Urothelium cell line (cell line): Measurements from ENCODE around the gene PLEKHG4B.

ENCODE experiments used
- DNase-seq: peaks from one replicate; pipeline ENCODE4 v3.0.0; 2011; ENCODE audit warnings: low spot score, mixed read lengths
- FAIRE-seq: peaks from 2 replicates; lab custom pipeline; 2011; peaks lifted over from hg19 to GRCh38; lab: Jason Lieb, UNC

PLEKHG4B gene

GRCh38 chr5:75331-76320 is 16.3 kb upstream of the PLEKHG4B start:
- DNase-seq (no peak), FAIRE-seq (peak; percentile 83)

GRCh38 chr5:76358-77169 is 15.4 kb upstream of the PLEKHG4B start:
- FAIRE-seq: peak; percentile 50
- no peak for DNase-seq

DNA sequence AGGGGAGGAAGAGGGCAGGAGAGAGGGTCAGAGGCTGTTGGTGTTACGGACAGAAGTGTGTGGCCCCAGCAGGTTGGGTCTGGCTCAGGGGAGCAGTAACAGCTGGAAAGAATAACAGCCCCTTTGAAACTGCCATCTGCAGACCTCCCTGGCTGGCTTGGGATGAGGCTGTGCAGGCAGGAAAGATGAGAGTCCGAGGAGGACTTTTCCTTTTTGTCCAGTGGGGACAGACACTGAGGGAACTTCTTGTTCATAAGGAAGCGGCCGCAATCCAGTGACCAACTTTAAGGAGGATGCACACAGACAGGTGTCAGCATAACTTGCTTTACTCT is 14.8 kb upstream of the PLEKHG4B start:
- no peak for FAIRE-seq

DNA sequence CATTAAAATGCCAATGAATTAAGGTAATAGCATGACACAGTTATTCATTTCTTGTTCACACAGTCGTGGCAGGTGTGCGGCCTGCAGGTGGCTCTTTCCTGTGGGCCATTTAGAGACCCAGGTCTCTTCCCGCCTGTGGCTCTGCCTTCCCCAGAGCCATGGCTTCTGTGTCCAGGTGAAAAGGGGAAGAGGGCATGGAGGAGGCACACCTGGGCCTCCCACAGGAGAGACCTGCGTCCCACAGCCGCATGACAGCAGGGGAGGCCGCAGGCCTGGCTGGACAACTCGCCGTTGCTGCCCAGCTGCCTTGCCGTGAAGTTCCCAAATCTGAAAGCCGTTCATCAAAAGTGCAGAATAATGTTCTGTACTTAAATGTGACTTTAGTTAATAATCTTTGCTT is 14.4 kb upstream of the PLEKHG4B start:
- no peak for DNase-seq
- FAIRE-seq: no peak

More for the DNA sequence above, 14.8 kb upstream of the PLEKHG4B start:
- no peak for DNase-seq

GRCh38 chr5:77957-78804 is 13.8 kb upstream of the PLEKHG4B start:
- DNase-seq: peak; percentile 66
- FAIRE-seq: peak; percentile 65

DNA sequence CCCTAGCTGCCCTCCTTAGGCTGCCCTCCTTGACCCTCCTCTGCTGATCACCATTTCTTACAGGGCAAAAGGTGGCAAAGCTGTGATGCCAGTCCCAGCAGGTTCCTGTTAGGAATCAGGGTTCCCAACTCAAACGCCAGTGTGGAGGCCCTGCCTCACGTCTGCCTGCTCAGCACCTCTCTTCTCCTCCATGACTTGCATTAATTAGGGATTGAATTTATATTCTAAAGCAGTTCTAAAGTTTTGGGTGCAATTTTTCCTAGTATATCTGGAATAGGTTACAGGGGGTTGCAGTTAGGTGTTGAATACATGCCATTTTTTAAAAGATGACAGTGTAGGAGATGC is 13.2 kb upstream of the PLEKHG4B start:
- FAIRE-seq (no peak), DNase-seq (no peak)

DNA sequence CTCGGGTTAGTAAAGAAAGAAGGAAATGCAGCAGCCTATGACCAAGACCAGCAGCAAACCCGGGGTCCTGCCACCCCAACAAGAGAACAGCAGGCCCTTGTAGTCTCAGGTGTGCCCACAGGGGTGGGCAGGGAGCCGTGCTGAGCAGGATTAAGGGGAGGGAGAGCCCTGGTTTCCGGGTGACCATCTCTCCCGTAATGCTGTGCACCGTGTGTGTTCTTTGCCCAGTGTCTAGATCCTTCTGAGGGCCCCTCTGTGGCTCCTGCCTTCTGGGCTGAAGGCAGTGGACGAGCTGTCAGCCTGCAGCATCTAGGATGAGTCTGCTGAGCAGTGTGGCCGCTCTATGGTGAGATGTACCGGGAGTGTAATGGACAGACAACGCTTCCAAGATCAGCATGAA is 12.7 kb upstream of the PLEKHG4B start:
- no peak for DNase-seq
- no peak for FAIRE-seq

GRCh38 chr5:79821-80220 is 12.1 kb upstream of the PLEKHG4B start:
- DNase-seq (no peak), FAIRE-seq (no peak)

DNA sequence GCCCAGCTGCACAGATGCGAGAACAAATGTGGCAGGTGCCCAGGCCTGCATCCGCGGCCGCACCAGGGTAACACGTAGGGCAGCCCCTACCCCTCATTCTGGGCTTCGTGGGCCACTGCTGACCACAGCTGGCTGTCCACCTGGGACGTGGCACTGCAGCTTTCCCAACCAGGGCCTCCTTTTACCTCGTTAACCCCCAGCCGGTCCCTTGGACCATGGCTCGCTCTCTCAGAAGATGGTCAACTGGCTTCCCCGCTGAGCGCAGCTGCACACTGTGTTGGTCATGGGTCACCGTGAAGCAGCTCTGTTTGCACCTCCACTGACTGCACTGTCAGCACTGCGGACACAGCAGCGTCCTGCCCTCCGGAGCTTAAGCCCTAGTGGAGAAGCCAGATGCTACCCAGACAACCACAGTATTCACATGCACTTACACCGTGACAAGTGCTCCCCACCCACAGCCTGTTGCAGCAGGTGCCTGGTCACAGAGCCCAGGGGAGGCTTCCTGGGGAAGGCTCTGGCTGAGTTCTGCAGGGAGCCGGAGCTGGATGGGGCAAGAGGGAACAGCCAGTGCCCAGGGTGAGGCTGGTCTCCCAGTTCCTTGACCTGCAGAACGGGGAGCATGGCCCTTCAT is 10.5 kb upstream of the PLEKHG4B start:
- DNase-seq: peak; percentile 20
- no peak for FAIRE-seq

- FAIRE-seq (peak; percentile 53), DNase-seq (peak; percentile 89)
These were observed 9.9 kb upstream of the PLEKHG4B start for GRCh38 chr5:82097-82496.

GRCh38 chr5:82570-82969 is 9.4 kb upstream of the PLEKHG4B start:
- FAIRE-seq: peak; percentile 30

DNA sequence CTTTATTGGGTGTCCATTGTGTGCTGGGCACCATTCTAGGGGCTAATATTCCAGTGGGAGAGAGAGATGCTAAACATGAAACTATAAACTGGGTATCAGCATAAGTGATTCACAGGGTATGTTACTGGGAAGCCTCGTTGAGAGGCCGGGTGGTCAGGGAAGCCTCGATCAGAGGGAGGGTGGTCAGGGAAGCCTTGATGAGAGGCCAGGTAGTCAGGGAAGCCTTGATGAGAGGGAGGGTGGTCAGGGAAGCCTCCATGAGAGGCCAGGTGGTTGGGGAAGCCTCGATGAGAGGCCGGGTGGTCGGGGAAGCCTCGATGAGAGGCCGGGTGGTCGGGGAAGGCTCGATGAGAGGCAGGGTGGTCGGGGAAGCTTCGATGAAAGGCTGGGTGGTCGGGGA is 8.9 kb upstream of the PLEKHG4B start:
- DNase-seq (no peak), FAIRE-seq (no peak)

More at GRCh38 chr5:82570-82969, 9.4 kb upstream of the PLEKHG4B start:
- DNase-seq: peak; percentile 12

GRCh38 chr5:85334-85995 is 6.5 kb upstream of the PLEKHG4B start:
- DNase-seq (no peak), FAIRE-seq (no peak)

DNA sequence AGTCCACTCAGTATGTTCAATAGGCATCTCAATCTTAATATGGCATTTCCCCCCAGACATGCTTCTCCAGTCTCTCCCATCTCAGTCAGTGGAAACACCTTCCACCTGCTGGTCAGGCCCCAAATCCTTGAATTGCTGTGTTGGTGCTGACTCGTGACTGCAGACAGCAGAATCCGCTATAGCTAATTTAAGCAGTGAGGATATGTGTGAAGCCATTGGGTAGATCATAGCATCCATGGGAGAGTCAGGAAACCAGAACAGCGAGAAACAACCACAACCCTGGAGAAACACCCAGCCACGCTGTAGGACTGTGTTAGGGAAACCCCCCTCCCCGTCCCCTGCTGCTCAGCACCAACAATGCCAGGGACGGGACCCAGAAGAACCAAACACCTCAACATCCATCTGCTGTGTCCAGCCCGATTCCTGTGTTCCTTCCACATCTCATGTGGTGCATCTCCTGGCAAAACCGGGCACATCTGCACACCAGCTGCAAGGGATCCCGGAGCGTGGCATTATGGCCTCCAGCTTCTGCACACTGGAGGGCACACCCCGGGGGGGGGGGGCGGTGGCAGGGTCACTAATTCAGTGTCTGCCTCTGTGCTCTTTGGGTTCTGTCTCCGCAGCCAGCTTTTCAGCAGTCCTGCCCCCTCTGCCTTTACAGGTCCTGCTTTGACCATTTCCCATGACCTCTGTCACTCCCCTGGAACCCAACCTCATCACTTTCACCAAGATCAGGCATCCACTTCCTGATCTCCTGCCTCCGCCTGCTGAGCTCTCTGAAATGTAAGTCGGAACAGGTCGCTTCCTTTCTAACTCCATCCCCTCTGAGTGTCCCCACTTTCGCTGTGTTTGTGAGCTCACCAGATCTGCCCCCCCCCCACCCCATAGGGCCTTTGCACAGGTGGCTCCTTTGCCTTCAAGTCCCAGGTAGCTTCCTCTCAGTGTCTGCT is 2.4 kb upstream of the PLEKHG4B start:
- DNase-seq (no peak), FAIRE-seq (no peak)

- FAIRE-seq: no peak
- peak; percentile 32 for DNase-seq
These were observed 1.1 kb upstream of the PLEKHG4B start for GRCh38 chr5:90590-91547.

GRCh38 chr5:92401-93220 is 643 bp downstream of the PLEKHG4B start:
- no peak for FAIRE-seq
- DNase-seq: no peak
